Upper lobe of left lung (tissue), 6 donors: Measurements from ENCODE around the gene PRDM2. TPM values are rescaled to one million over a fixed set of nuclear protein-coding genes. Genes with fewer than 3 reads are reported as not detected.

Source experiments
- ATAC-seq, 2 donors: fragments of 200-7000 bp; cut with Tn5 transposase; one replicate each; pipeline ENCODE4 v1.9.1; 2022; ENCODE audit warnings: mild to moderate bottlenecking in 2 of 2, moderate library complexity in 2 of 2; ENCODE audit not compliant: low FRiP score in 2 of 2
- DNase-seq, 2 donors: peaks; one replicate each; pipeline ENCODE4 v3.0.0-alpha.2; 2019 to 2020
- H3K27ac ChIP-seq, 4 donors: fragments of 200-600 bp; sonication (generic); one replicate each; pipeline ENCODE4 v1.5.1; 2016 to 2019
- H3K27me3 ChIP-seq, 4 donors: fragments of 200-600 bp; sonication (generic); one replicate each; pipeline ENCODE4 v1.5.1; 2017 to 2019
- H3K36me3 ChIP-seq, 4 donors: fragments of 200-600 bp; sonication (generic); one replicate each; pipeline ENCODE4 v1.5.1; 2016 to 2019
- H3K4me1 ChIP-seq, 4 donors: fragments of 200-600 bp; sonication (generic); one replicate each; pipeline ENCODE4 v1.5.1; 2018 to 2019
- H3K4me3 ChIP-seq, 4 donors: fragments of 200-600 bp; sonication (generic); one replicate each; pipeline ENCODE4 v1.5.1; 2017 to 2019; ENCODE audit warnings: mild to moderate bottlenecking in 2 of 4, moderate library complexity in 1 of 4
- H3K9me3 ChIP-seq, 4 donors: fragments of 200-600 bp; sonication (generic); one replicate each; pipeline ENCODE4 v1.5.1; 2018 to 2019
- EP300 ChIP-seq, 4 donors: sonication (generic); formaldehyde crosslinking; IDR thresholded peaks; one replicate each; pipeline ENCODE4 v1.5.1; 2017; ENCODE audit warnings: antibody characterized with exemption in 4 of 4, control low read depth in 2 of 4
- POLR2A ChIP-seq, 4 donors: fragments of 450-650 bp; IDR thresholded peaks; one replicate each; pipeline ENCODE4 v1.5.1; 2016 to 2017; ENCODE audit warnings: antibody characterized with exemption in 4 of 4, mild to moderate bottlenecking in 2 of 4
- POLR2AphosphoS5 ChIP-seq, 2 donors: sonication (generic); formaldehyde crosslinking; IDR thresholded peaks; one replicate each; pipeline ENCODE4 v1.5.1; 2017; ENCODE audit warnings: antibody characterized with exemption in 2 of 2
- WGBS, 2 donors: methylation state at CpG; one replicate each; pipeline ENCODE4 v1.1.5; 2017 to 2018; 5-methylcytosine and 5-hydroxymethylcytosine counted together
- total RNA-seq, 6 donors: library from RNA; depleted of rRNA in 4 of 6; stranded (reverse); fragments of >200 nt in 4 of 6; gene quantifications; one replicate each; pipeline versions ENCODE4 v1.1.0 to v1.2.1, GENCODE V29; 2016 to 2021
- TF ChIP-seq, protein P1 (sequence below), 6 experiments: fragments of 450-650 bp in 4 of 6; fragments of 200-600 bp in 2 of 6; sonication (generic) in 2 of 6; IDR thresholded peaks; one replicate each; pipeline ENCODE4 v1.5.1; 2016 to 2019; ENCODE audit warnings: antibody characterized with exemption in 6 of 6
- donor health status: DM: no; HTN: no; CAD: no; lungs with moderate emphysema.
- donor health status: DM: no; HTN: yes; CAD: no; lungs with severe emphysema.

PRDM2 gene
- total RNA-seq, 6 donors from 2014 or later: 35.0 to 70.2 (median 40.9) TPM

DNA sequence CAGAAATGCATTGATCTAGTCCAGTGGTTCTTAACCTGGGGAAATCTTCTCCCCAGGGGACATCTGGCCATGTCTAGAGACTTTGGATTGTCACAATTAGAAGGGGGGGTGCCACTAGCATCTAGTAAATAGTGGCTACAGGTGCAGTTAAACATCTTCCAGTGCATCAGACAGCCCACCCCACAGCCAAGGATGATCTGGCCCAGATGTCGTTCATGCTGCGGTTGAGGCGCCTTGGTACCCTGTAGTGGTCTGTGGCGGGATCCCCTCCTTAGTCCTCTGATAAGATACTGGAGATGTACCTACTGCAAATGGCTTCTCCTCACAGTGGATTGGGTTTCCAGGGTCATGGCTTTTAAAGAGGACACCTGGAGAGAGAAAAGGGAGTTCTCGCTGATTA, 69.8 kb downstream of the PRDM2 start:
- Histone ChIP-seq H3K36me3 (peaks cover 0 to 16% (median 1%) of the 10 kb centered on the region in 4 donors), H3K4me3 (no peak overlapping the region), H3K4me1 (peaks cover 9 to 50% (median 21%) of the 10 kb centered on the region in 4 donors), H3K9me3 (no peaks in the 10 kb centered on the region), H3K27ac (no peak overlapping the region), H3K27me3 (no peaks in the 10 kb centered on the region)
- ATAC-seq: no peak
- 97 to 100% methylated on average over 3 to 5 of the region's 5 CpGs for WGBS, 2 donors
- no peak for DNase-seq
- TF ChIP-seq, protein P1, sequence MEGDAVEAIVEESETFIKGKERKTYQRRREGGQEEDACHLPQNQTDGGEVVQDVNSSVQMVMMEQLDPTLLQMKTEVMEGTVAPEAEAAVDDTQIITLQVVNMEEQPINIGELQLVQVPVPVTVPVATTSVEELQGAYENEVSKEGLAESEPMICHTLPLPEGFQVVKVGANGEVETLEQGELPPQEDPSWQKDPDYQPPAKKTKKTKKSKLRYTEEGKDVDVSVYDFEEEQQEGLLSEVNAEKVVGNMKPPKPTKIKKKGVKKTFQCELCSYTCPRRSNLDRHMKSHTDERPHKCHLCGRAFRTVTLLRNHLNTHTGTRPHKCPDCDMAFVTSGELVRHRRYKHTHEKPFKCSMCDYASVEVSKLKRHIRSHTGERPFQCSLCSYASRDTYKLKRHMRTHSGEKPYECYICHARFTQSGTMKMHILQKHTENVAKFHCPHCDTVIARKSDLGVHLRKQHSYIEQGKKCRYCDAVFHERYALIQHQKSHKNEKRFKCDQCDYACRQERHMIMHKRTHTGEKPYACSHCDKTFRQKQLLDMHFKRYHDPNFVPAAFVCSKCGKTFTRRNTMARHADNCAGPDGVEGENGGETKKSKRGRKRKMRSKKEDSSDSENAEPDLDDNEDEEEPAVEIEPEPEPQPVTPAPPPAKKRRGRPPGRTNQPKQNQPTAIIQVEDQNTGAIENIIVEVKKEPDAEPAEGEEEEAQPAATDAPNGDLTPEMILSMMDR (IDR thresholded peaks at IDR 0.05): no peak
- no peak for TF ChIP-seq POLR2A (IDR thresholded peaks at IDR 0.05)
- TF ChIP-seq POLR2AphosphoS5 (IDR thresholded peaks at IDR 0.05): no peak
- TF ChIP-seq EP300 (IDR thresholded peaks at IDR 0.05): no peak

- Histone ChIP-seq H3K27ac (no peak overlapping the region), H3K4me3 (no peak overlapping the region), H3K9me3 (no peaks in the 10 kb centered on the region), H3K4me1 (peaks cover 3 to 41% (median 18%) of the 10 kb centered on the region in 4 donors), H3K27me3 (no peaks in the 10 kb centered on the region), H3K36me3 (peaks cover 0 to 25% (median 7%) of the 10 kb centered on the region in 4 donors)
- TF ChIP-seq, protein P1 (IDR thresholded peaks at IDR 0.05): no peak
- TF ChIP-seq POLR2A (IDR thresholded peaks at IDR 0.05) (no peak), EP300 (IDR thresholded peaks at IDR 0.05) (no peak), POLR2AphosphoS5 (IDR thresholded peaks at IDR 0.05) (no peak)
- ATAC-seq: no peak
- DNase-seq: no peak
- 57 to 70% methylated on average over 3 of the region's 3 CpGs for WGBS, 2 donors
These were observed 70.8 kb downstream of the PRDM2 start for GRCh38 chr1:13770743-13771142.

GRCh38 chr1:13771745-13772144, 71.8 kb downstream of the PRDM2 start:
- TF ChIP-seq, protein P1 (IDR thresholded peaks at IDR 0.05): no peak
- TF ChIP-seq POLR2AphosphoS5 (IDR thresholded peaks at IDR 0.05) (no peak), POLR2A (IDR thresholded peaks at IDR 0.05) (no peak), EP300 (IDR thresholded peaks at IDR 0.05) (no peak)
- Histone ChIP-seq H3K4me3 (no peak overlapping the region), H3K4me1 (peaks cover 3 to 31% (median 16%) of the 10 kb centered on the region in 4 donors), H3K27ac (no peak overlapping the region), H3K27me3 (no peaks in the 10 kb centered on the region), H3K9me3 (no peaks in the 10 kb centered on the region), H3K36me3 (peaks cover 0 to 35% (median 16%) of the 10 kb centered on the region in 4 donors)
- ATAC-seq (no peak), DNase-seq (no peak)
- 71 to 73% methylated on average over 5 of the region's 5 CpGs for WGBS, 2 donors

GRCh38 chr1:13772271-13772670, 72.3 kb downstream of the PRDM2 start:
- Histone ChIP-seq H3K27ac (no peak overlapping the region), H3K27me3 (no peaks in the 10 kb centered on the region), H3K4me1 (peaks cover 3 to 26% (median 15%) of the 10 kb centered on the region in 4 donors), H3K36me3 (peaks cover 0 to 41% (median 20%) of the 10 kb centered on the region in 4 donors), H3K4me3 (no peak overlapping the region), H3K9me3 (no peaks in the 10 kb centered on the region)
- WGBS, 2 donors: 85 to 88% methylated on average over 4 of the region's 4 CpGs
- no peak for DNase-seq
- TF ChIP-seq, protein P1 (IDR thresholded peaks at IDR 0.05): no peak
- TF ChIP-seq POLR2A (IDR thresholded peaks at IDR 0.05) (no peak), EP300 (IDR thresholded peaks at IDR 0.05) (no peak), POLR2AphosphoS5 (IDR thresholded peaks at IDR 0.05) (no peak)
- no peak for ATAC-seq

- TF ChIP-seq, protein P1 (IDR thresholded peaks at IDR 0.05): no peak
- TF ChIP-seq EP300 (IDR thresholded peaks at IDR 0.05): no peak
- TF ChIP-seq POLR2A (IDR thresholded peaks at IDR 0.05): no peak
- peaks cover 6 to 59% (median 36%) of the 10 kb centered on the region in 4 donors for H3K36me3 ChIP-seq
- ATAC-seq: no peak
- no peak overlapping the region for H3K4me3 ChIP-seq
- no peak for DNase-seq
- H3K9me3 ChIP-seq: no peaks in the 10 kb centered on the region
- peaks cover 3 to 22% (median 10%) of the 10 kb centered on the region in 4 donors for H3K4me1 ChIP-seq
- no peak overlapping the region for H3K27ac ChIP-seq
- WGBS, 2 donors: 98 to 100% methylated on average over 2 of the region's 2 CpGs
- no peaks in the 10 kb centered on the region for H3K27me3 ChIP-seq
These were observed 74.1 kb downstream of the PRDM2 start for GRCh38 chr1:13774121-13774520.
